GM19452 (cell line): ENCODE measurements around the gene ZNF469.

ENCODE experiments used
- ATAC-seq: cut with Tn5 transposase; IDR thresholded peaks from one replicate; pipeline ENCODE4 v1.9.1; 2021; ENCODE audit not compliant: unreplicated experiment

ZNF469 gene

DNA sequence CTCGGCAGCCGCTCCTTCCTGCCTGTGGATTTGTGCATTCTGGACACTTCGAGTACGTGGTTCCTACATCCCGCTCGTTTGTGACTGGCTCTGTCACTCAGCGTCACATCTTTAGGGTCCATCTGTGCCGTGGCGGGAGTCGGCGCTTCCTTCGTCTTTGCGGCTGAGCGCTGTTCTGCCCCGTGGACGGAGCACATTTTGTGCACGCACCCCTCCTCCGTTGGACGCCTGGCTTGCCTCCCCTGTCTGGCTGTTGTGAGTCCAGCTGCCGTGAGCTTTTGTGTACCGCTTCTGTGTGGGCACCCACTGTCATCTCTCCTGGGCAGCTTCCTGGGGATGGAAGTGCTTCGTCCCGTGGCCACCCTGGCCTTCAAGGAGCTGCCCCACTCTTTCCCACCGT, 6.4 kb downstream of the ZNF469 start:
- no peak for ATAC-seq

- no peak for ATAC-seq
Observed at GRCh38 chr16:88389621-88390160, 6.9 kb downstream of the ZNF469 start.

GRCh38 chr16:88390265-88390664, 7.5 kb downstream of the ZNF469 start:
- no peak for ATAC-seq

GRCh38 chr16:88390735-88391134, 8.0 kb downstream of the ZNF469 start:
- ATAC-seq, result no peak

DNA sequence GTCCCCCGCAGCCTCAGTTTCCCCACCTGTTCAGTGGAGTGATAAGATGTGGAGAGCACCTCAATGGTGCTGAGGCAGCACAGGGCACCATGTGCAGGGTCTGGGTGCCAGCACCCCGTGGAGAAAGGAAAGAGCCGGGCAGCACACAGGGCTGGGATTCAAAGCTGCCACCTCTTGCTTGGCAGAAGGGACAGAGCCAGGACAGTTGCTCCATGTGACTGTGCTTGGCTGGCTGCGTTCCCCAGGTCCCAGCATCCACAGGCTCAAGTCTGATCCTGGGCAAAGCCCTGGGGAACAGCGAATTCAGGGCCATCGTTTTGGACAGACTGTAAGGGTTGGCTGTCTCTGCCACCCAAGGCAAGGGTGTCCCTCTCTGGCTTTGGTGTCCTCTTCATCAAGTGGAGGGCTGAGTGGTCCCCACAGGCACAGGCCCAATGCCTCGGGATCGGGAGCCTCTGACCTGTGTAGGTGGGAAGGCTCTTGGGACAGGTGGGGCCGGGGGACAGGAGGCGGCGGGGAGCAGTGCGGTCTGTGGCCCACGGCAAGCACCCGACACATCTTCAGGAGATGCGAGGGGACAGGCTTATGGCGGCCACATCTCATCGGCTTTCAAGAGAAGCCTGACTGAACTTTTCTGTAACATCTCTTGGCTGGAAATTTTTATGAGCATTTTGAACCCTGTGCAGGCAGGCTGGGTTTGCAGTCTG, 8.5 kb downstream of the ZNF469 start:
- no peak for ATAC-seq

GRCh38 chr16:88392111-88392510, 9.4 kb downstream of the ZNF469 start:
- ATAC-seq, result no peak

DNA sequence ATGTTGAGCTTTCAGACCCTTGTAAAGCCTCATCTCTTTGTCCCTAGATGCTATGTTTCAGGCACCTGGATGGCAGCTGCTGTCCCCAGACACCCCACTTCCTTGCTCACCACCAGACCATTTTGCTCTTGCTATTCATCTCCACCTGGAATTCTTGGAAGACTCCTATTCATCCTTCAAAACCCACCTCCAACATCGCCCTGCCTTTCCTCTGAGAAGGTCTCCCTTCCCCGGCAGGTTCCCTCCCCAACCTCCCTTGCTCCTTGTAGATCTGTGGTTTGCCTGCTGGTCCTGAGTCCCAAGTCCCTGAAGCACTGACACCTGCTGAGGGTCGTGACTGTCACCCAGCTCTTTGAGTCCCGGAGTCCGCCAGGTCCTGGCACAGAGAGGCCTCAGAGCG, 9.9 kb downstream of the ZNF469 start:
- no peak for ATAC-seq

GRCh38 chr16:88393034-88393433, 10.3 kb downstream of the ZNF469 start:
- ATAC-seq, result no peak

GRCh38 chr16:88393571-88393970, 10.8 kb downstream of the ZNF469 start:
- ATAC-seq, result no peak

DNA sequence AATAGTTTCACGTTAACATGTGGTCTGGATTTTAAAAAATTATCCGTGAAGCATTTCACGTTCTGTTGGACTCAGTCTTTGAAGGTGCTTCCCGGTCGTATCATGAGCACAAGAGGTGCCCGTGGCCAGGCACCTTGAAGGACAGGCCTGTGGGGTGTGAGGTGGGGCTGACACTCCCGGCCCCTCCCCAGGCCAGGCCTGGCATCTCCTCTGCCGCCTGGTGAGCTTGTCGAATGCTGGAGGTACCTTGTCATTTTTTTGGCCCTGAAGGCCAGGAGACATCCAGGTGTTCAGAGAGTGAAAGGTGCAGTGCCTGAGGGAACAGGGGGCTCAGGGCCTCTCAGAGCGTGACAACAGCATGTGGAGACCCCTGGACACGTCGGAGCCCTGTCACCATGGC, 11.7 kb downstream of the ZNF469 start:
- ATAC-seq, result no peak

DNA sequence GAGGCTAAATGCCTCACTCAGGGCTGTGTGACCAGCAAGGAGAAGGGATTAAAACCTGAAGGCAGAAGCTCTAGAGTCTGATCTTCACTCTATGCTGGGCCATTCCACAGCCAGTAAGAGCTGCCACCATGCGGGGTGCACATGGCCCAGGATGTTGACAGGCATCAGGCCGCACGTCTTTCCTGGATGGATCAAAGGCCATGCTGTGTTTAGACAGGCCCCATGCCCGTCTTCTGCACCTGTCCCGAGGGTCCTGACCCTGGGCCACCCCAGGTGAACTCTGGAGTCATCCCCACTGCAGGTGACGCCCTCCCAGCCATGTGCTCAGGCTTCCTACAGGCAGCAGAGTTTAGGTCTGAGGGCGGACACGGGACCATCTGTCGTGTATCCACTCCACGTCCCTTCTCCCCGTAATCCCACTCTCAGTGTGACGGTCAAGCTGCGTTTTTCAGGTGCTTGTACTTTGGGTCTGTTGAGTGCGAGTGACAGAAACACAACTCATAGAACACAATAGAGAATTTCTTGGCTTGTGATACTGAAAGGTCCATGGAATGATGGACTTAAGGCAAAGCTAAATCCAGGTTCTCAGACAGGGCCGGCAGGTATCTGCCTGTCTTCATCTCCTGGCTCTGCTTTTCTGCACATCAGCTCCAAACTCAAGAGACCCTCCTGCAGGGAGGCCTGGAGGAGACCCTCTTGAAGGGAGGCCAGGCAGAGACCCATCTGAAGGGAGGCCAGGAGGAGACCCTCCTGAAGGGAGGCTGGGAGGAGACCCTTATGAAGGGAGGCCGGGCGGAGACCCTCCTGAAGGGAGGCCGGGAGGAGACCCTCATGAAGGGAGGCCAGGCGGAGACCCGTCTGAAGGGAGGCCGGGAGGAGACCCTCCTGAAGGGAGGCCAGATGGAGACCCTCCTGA, 13.2 kb downstream of the ZNF469 start:
- ATAC-seq, result no peak

DNA sequence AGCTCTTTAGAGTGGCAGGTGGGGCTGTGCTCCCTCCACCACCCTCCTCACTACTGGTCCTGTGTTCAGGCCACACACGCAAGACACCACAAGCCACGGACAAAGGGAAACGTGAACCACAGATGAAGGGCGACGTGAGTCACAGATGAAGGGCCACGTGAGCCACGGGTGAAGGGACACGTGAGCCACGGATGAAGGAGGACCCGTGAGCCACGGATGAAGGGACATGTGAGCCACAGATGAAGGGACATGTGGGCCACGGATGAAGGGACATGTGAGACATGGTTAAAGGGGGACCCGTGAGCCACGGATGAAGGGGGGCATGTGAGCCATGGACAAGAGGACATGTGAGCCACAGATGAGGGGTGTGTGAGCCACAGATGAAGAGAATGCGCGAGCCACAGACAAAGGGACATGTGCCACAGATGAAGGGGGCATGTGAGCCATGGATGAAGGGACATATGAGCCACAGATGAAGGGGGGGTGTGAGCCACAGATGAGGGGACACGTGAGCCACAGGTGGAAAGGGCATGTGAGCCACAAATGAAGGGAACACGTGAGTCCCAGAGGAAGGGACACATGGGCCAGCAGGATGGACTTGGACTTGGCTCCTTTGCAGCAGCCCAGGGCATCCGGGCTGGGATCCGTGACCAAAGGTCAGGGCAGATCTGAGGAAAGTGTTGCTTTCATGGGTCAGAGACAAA, 15.6 kb downstream of the ZNF469 start:
- no peak for ATAC-seq

- no peak for ATAC-seq
Observed at GRCh38 chr16:88398874-88399178, 16.1 kb downstream of the ZNF469 start.

GRCh38 chr16:88400186-88400585, 17.4 kb downstream of the ZNF469 start:
- no peak for ATAC-seq

DNA sequence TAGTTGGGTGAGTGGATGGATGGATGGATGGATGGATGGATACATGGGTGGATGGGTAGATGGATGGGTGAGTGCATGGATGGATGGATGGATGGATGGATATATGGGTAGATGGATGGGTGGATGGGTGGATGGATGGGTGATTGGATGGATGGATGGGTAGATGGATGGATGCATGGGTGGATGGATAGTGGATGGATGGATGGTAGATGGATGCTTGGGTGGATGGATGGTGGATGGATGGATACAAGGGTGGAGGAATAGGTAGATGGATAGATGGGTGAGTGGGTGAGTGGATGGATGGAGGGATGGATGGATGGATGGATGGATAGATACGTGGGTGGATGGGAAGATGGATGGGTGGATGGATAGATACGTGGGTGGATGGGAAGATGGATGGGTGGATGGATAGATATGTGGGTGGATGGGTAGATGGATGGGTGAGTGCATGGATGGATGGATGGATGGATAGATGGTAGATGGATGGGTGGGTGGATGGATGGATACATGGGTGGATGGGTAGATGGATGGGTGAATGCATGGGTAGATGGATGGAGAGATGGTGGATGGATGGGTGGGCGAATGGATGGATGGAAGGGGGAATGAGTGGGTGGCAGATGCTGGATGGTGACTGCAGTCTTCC, 19.0 kb downstream of the ZNF469 start:
- no peak for ATAC-seq

GRCh38 chr16:88402551-88403240, 19.9 kb downstream of the ZNF469 start:
- no peak for ATAC-seq

DNA sequence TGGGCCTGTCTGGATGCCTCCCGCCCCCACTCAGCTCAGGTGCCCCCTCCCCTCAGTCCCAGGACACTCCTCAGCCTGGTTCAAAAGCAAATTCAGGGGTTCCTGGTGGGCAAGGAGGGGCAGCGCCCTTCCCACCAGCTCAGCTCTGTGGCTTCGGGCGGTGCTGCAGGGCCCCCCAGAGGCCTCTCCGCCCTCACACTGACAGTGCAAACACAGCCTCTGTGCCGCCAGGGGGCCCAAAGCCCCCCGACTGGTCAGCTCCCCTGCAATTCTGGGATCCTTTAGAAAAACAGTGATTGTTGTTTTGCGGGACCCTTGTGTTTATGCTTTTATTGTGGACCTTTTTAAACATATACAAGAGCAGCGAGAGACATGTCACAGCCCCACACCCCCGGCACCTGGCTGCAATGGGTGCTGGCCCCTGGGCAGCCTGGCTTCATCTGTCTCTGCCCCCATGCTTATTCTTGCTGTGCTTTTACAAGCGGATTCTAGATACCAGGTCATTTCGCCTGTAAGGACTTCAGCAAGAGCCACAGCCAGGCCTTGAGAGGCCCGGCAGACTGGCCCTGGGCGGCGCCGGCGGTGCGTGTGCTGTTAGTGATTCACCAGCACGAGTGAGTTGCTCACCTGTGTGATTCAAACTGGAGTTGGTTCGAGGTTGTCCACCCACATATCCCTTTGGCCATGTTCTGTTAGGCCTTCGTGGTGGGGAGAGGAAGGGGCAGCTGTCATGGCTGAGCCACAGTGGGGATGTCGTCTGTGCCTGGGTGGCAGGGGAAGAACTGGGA, 21.2 kb downstream of the ZNF469 start:
- no peak for ATAC-seq

DNA sequence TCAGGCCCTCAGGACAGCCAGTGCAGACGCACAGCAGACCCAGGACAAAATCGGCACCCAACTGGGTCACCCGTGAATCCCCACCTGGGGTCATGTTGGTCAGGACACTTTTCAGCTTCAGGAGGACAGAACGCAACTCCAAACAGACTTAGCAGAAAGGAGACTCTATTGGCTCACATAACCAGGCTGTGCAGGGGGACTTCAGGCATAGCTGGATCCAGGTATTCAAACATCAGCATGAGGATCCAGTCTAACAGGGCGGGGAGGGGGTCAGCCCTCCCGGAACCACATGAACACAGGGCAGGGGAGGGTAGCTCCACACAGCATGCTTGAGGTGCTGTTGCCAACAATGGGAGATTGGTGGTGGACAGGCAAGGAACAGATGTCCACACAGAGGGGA, 22.0 kb downstream of the ZNF469 start:
- no peak for ATAC-seq

DNA sequence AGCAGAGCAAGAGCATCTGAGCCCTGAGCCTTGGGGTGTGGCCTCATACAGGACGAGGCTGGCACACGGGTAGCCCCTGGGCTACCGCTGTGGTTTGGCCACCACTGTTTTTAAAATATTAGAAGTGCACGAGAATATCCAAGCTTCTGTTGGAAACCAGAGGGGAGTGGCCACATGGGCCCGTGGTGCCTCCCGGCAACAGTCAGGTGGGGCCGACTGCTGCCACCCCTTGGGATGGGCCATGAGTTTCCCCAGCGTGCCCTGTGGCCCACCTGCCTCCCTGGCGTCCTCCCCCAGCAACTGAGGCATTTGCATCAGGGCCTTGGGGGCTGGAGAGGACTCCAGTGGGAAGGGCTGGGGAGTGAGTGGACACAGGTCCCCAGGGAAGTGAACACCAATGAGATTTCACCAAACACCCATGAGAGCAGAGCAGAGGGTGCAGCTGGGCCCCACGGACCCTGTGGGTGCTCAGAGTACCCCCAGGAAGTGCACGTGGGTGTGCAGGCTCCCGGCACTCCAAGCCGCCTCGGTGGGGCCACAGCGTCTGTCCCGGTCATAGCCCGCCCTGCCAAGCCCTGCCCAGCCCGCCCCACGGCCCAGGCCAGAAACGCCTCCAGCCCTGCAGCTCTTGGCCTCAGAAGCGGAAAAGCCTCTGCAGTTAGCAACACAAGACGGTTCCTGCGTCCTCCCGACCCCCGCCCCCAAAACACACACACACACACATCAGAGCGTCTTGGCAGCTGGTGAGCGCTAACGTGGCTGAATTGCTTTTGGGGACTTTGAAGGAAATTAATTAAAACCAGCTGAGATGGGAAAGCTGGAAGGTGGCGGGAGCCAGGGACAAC, 22.7 kb downstream of the ZNF469 start:
- no peak for ATAC-seq
